HG03520 (cell line): ENCODE results near the gene CHST4.
"Not testable (repeated sequence)": the region's sequence is repeated elsewhere in the genome, so short reads cannot be mapped to it uniquely, and the experiment has no call there.

Experiments used
- ATAC-seq: cut with Tn5 transposase; IDR thresholded peaks from one replicate; pipeline ENCODE4 v1.9.1; 2021; ENCODE audit warnings: mild to moderate bottlenecking, moderate library complexity; ENCODE audit not compliant: unreplicated experiment

The CHST4 gene

GRCh38 chr16:71569621-71570020 is 43.4 kb downstream of the CHST4 start:
- ATAC-seq, result no peak

GRCh38 chr16:71570144-71570543 is 43.9 kb downstream of the CHST4 start:
- no peak for ATAC-seq

- ATAC-seq, result no peak
Observed at GRCh38 chr16:71572497-71573116, 46.4 kb downstream of the CHST4 start.

- ATAC-seq, result no peak
Observed at GRCh38 chr16:71573387-71574094, 47.3 kb downstream of the CHST4 start.

GRCh38 chr16:71574702-71575101 is 48.5 kb downstream of the CHST4 start:
- no peak for ATAC-seq

GRCh38 chr16:71576971-71577370 is 50.7 kb downstream of the CHST4 start, which contains the start of gene TAT:
TAT (minus strand) TSS chr16:71577092; CDS start chr16:71576415, 677 bp downstream.
- no peak for ATAC-seq

- not testable (repeated sequence) for ATAC-seq
Observed at GRCh38 chr16:71582553-71582848, 56.3 kb downstream of the CHST4 start.

- ATAC-seq, result no peak
Observed at GRCh38 chr16:71584543-71585317, 58.5 kb downstream of the CHST4 start.

- ATAC-seq, result no peak
Observed at GRCh38 chr16:71585318-71585703, 59.1 kb downstream of the CHST4 start.
